Inflammatory macrophage treated with lipopolysaccharide for 1 hour (primary cell): ENCODE data around the gene PSAP.

Source experiments
- DNase-seq, 2 donors: peaks; one replicate each; pipeline ENCODE4 v3.0.0-alpha.2; 2020 to 2022

PSAP gene

GRCh38 chr10:71782221-71782916, 68.7 kb downstream of the PSAP start:
- no peak for DNase-seq

- DNase-seq, result no peak
These were observed 70.3 kb downstream of the PSAP start for GRCh38 chr10:71780719-71781118.

GRCh38 chr10:71780156-71780555, 70.9 kb downstream of the PSAP start:
- DNase-seq, result no peak

GRCh38 chr10:71779641-71780040, 71.4 kb downstream of the PSAP start:
- no peak for DNase-seq

- DNase-seq, result peak in 1 of 2 donors; percentile 60
These were observed 72.8 kb downstream of the PSAP start for GRCh38 chr10:71778071-71778825.

- DNase-seq, result no peak
These were observed 73.7 kb downstream of the PSAP start for GRCh38 chr10:71777213-71777985.

- DNase-seq, result peak in 1 of 2 donors; percentile 57
These were observed 74.5 kb downstream of the PSAP start for GRCh38 chr10:71776481-71776925.

GRCh38 chr10:71774916-71775702, 75.9 kb downstream of the PSAP start:
- peak; percentile 92 for DNase-seq

- DNase-seq, result peak; percentile 86 to 96
These were observed 77.7 kb downstream of the PSAP start, which contains the start of gene VSIR for GRCh38 chr10:71773221-71773971. VSIR (minus strand) TSS chr10:71773520; CDS start chr10:71773439, 81 bp downstream.

- DNase-seq, result no peak
These were observed 78.2 kb downstream of the PSAP start for GRCh38 chr10:71772832-71773220.

GRCh38 chr10:71771821-71772617, 79.0 kb downstream of the PSAP start:
- DNase-seq, result no peak

GRCh38 chr10:71771204-71771603, 79.8 kb downstream of the PSAP start:
- DNase-seq, result no peak

GRCh38 chr10:71770789-71771188, 80.3 kb downstream of the PSAP start:
- DNase-seq, result peak; percentile 78 to 84

GRCh38 chr10:71770255-71770654, 80.8 kb downstream of the PSAP start:
- peak in 1 of 2 donors; percentile 61 for DNase-seq

GRCh38 chr10:71769279-71769823, 81.7 kb downstream of the PSAP start:
- DNase-seq, result peak in 1 of 2 donors; percentile 74

GRCh38 chr10:71767420-71768035, 83.5 kb downstream of the PSAP start:
- DNase-seq, result no peak

- peak in 1 of 2 donors; percentile 48 for DNase-seq
These were observed 84.2 kb downstream of the PSAP start for GRCh38 chr10:71766717-71767419.
